ENCODE results near the gene PFDN5. TPM values are rescaled to one million over a fixed set of nuclear protein-coding genes. Genes with fewer than 3 reads are reported as not detected.
"Not testable (repeated sequence)": the region's sequence is repeated elsewhere in the genome, so short reads cannot be mapped to it uniquely, and the experiment has no call there.

PFDN5 gene
- total RNA-seq, 2 experiments from 2014 or later = 292 to 307 TPM

DNA sequence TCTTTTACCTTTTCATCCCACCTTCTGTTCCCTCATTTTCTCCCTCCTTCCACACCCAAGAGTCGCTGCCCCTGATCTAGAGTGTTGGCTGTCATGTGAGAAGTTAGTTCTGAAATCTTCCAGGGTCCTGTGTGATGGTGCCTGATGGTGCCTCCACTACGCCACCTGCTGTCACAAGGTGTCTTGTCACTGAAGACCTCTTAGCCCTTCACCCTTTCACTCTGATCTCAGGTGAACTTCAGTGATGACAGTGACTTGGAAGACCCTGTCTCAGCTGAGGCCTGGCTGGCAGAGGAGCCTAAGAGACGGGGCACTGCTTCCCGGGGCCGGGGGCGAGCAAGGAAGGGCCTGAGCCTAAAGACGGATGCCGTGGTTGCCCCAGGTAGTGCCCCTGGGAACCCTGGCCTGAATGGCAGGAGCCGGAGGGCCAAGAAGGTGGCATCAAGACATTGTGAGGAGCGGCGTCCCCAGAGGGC is 7.6 kb upstream of the PFDN5 start:
- Mint-ChIP-seq H3K36me3 (ENCODE audit: low read depth) (peaks cover 71% of the 10 kb centered on the region), H3K4me3 (no peak overlapping the region), H3K27ac (peak overlapping the region; percentile 22), H3K4me1 (ENCODE audit: low read depth) (peaks cover 4% of the 10 kb centered on the region), H3K9me3 (ENCODE audit: insufficient read depth) (no peaks in the 10 kb centered on the region), H3K27me3 (ENCODE audit: low read depth) (no peaks in the 10 kb centered on the region)
- CTCF ChIA-PET = interaction anchor here (0.6 to 13.8 kb wide), 13 partner anchors 11 to 222 kb away, joined by 3 to 192 read pairs (median 4); partner anchors contain the start of genes AAAS, ESPL1, ITGB7 and MYG1
- peak; percentile 86 for ATAC-seq
- POLR2A ChIA-PET = no interaction called here
- DNase-seq = peak; percentile 74

DNA sequence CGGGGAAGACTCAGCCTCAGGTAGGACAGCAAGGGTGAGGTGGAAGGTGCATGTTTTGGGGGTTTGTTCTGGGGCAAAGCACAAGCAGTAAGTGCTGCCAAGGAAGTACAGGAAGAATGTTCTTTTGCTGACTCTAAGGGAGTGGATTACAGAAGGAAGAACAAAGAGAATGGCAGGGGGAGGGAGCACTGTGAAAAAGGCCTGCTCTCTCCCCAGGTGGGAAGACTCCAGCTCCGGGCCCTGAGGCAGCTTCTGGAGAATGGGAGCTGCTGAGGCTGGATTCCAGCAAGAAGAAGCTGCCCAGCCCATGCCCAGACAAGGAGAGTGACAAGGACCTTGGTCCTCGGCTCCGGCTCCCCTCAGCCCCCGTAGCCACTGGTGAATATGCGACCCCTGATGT is 7.0 kb upstream of the PFDN5 start:
- DNase-seq = no peak
- Mint-ChIP-seq H3K36me3 (ENCODE audit: low read depth) (peaks cover 71% of the 10 kb centered on the region), H3K9me3 (ENCODE audit: insufficient read depth) (no peaks in the 10 kb centered on the region), H3K27me3 (ENCODE audit: low read depth) (no peaks in the 10 kb centered on the region), H3K27ac (peak overlapping the region; percentile 22), H3K4me1 (ENCODE audit: low read depth) (peaks cover 4% of the 10 kb centered on the region), H3K4me3 (no peak overlapping the region)
- CTCF ChIA-PET = interaction anchor here (0.6 to 13.8 kb wide), 12 partner anchors 11 to 222 kb away, joined by 3 to 192 read pairs (median 5); partner anchors contain the start of genes AAAS, ESPL1, ITGB7 and MYG1
- POLR2A ChIA-PET = no interaction called here
- no peak for ATAC-seq

DNA sequence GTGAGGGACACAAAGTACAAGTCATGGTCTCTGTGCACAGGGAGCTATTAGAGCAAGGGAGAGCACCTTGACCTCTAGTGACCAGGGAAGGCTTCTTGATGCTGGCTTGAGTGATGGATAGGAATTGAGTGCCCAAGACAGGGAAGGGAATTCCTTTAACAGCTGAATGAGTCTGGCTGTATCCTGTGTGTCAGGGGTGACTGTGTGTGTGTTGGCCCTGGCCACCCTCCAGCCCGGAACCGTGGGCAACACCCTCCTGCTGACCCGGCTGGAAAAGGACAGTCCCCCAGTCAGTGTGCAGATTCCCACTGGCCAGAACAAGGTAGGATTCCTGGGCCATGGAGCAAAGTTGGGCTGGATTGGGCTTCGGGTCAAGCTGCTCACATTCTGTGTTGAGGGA is 5.5 kb upstream of the PFDN5 start:
- DNase-seq (no peak), ATAC-seq (no peak)
- Mint-ChIP-seq H3K9me3 (ENCODE audit: insufficient read depth) (no peaks in the 10 kb centered on the region), H3K4me1 (ENCODE audit: low read depth) (peaks cover 10% of the 10 kb centered on the region), H3K27me3 (ENCODE audit: low read depth) (no peaks in the 10 kb centered on the region), H3K27ac (no peak overlapping the region), H3K36me3 (ENCODE audit: low read depth) (peaks cover 72% of the 10 kb centered on the region), H3K4me3 (no peak overlapping the region)
- ChIA-PET POLR2A (interaction anchor here (0.9 to 1.5 kb wide), 4 partner anchors 10 to 81 kb away, joined by 3 to 6 read pairs (median 4); partner anchors contain the start of gene AAAS), CTCF (interaction anchor here (1.1 to 13.8 kb wide), 4 partner anchors 31 to 130 kb away, joined by 4 to 192 read pairs (median 14); partner anchors contain the start of genes AAAS and ITGB7)

DNA sequence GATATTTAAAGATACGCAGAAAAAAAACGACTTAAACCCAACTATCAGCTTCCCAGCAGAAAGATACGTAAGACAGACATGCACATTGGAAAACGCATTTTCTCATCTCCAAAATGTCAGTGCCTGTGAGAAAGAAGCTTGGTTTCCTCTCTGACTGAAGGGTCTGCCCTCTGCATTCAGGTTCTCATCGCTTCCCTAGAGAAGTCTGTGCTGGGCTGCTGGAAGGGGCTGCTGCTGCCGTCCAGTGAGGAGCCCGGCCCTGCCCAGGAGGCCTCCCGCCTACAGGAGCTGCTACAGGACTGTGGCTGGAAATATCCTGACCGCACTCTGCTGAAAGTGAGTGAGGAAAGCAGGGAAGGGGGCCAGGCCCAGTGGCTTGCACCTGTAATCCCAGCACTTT is 4.7 kb upstream of the PFDN5 start:
- Mint-ChIP-seq H3K9me3 (ENCODE audit: insufficient read depth) (no peaks in the 10 kb centered on the region), H3K4me3 (no peak overlapping the region), H3K27ac (no peak overlapping the region), H3K4me1 (ENCODE audit: low read depth) (peaks cover 16% of the 10 kb centered on the region), H3K27me3 (ENCODE audit: low read depth) (no peaks in the 10 kb centered on the region), H3K36me3 (ENCODE audit: low read depth) (peaks cover 77% of the 10 kb centered on the region)
- ChIA-PET POLR2A (interaction anchor here (0.9 to 1.7 kb wide), 4 partner anchors 21 to 82 kb away, joined by 3 to 6 read pairs (median 4); partner anchors contain the start of gene AAAS), CTCF (interaction anchor here (1.0 to 13.8 kb wide), 4 partner anchors 12 to 131 kb away, joined by 4 to 192 read pairs (median 6); partner anchors contain the start of genes AAAS and ITGB7)
- ATAC-seq = no peak
- no peak for DNase-seq

DNA sequence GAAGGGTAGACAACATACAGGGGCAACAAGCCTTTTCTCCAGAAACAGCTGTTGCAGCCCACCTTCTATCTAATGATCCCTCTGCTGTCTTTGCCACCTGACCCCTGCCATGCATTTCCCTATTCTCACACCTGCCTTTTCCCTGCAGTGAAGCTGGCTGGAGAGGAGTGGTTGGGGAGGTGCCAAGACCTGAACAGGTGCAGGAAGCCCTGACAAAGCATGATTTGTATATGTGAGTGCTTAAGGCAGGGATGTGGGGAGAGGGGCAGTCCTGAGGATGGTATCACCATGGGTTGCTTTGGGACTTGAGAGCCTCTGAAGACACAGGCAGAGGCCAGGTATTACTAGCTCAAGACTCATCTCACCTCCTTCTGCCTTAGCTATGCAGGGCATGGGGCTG is 2.9 kb upstream of the PFDN5 start:
- Mint-ChIP-seq H3K4me1 (ENCODE audit: low read depth) (peaks cover 24% of the 10 kb centered on the region), H3K36me3 (ENCODE audit: low read depth) (peaks cover 77% of the 10 kb centered on the region), H3K27me3 (ENCODE audit: low read depth) (no peaks in the 10 kb centered on the region), H3K4me3 (no peak overlapping the region), H3K27ac (no peak overlapping the region), H3K9me3 (ENCODE audit: insufficient read depth) (no peaks in the 10 kb centered on the region)
- ChIA-PET CTCF (interaction anchor here (0.8 to 13.8 kb wide), 4 partner anchors 29 to 90 kb away, joined by 3 to 192 read pairs (median 8); partner anchors contain the start of genes AAAS and ITGB7), POLR2A (interaction anchor here (0.7 to 0.8 kb wide), 2 partner anchors 9 to 76 kb away, joined by 3 read pairs; no protein-coding TSS in a partner anchor)
- DNase-seq = no peak
- ATAC-seq = no peak

DNA sequence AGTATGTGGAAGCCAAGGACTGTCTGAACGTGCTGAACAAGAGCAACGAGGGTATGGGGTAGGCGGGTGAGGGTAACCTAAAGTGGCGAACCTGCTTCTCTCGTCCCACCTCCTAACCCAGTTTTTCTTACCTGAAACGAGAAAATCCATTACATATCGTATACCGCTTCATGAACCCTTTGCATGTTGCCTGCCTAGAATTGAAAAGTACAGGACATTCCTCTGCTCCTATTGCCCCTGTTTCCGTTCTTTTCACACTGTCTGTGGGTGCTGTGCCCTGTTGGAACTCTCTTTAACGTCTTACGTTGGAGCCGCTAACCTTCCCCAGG is 513 bp downstream of the PFDN5 start:
- Mint-ChIP-seq H3K27ac (peak overlapping the region; percentile 92), H3K36me3 (ENCODE audit: low read depth) (peaks cover 74% of the 10 kb centered on the region), H3K27me3 (ENCODE audit: low read depth) (no peaks in the 10 kb centered on the region), H3K4me1 (ENCODE audit: low read depth) (peaks cover 46% of the 10 kb centered on the region), H3K4me3 (peak overlapping the region; percentile 97), H3K9me3 (ENCODE audit: insufficient read depth) (no peaks in the 10 kb centered on the region)
- no peak for ATAC-seq
- DNase-seq = no peak
- ChIA-PET POLR2A (interaction anchor here (0.6 to 2.6 kb wide), 14 partner anchors 8 to 290 kb away, joined by 3 to 24 read pairs (median 3); partner anchors contain the start of genes AAAS, ESPL1 and TARBP2), CTCF (interaction anchor here (0.7 to 13.8 kb wide), 7 partner anchors 25 to 230 kb away, joined by 3 to 204 read pairs (median 12); partner anchors contain the start of genes AAAS, ESPL1 and ITGB7)

GRCh38 chr12:53297106-53297505 is 1.8 kb downstream of the PFDN5 start:
- peaks cover 57% of the 10 kb centered on the region for H3K4me1 Mint-ChIP-seq (ENCODE audit: low read depth)
- H3K36me3 Mint-ChIP-seq (ENCODE audit: low read depth) = peaks cover 74% of the 10 kb centered on the region
- peak overlapping the region; percentile 31 for H3K27ac Mint-ChIP-seq

GRCh38 chr12:53298164-53298563 is 2.8 kb downstream of the PFDN5 start:
- Mint-ChIP-seq H3K4me3 (no peak overlapping the region), H3K27ac (no peak overlapping the region), H3K27me3 (ENCODE audit: low read depth) (no peaks in the 10 kb centered on the region), H3K4me1 (ENCODE audit: low read depth) (peaks cover 68% of the 10 kb centered on the region), H3K36me3 (ENCODE audit: low read depth) (peaks cover 76% of the 10 kb centered on the region), H3K9me3 (ENCODE audit: insufficient read depth) (no peaks in the 10 kb centered on the region)
- ChIA-PET CTCF (interaction anchor here (0.9 to 13.8 kb wide), 7 partner anchors 10 to 139 kb away, joined by 3 to 204 read pairs (median 4); partner anchors contain the start of genes AAAS, ITGB7 and SP1), POLR2A (interaction anchor here (0.6 to 3.3 kb wide), 3 partner anchors 23 to 121 kb away, joined by 3 to 14 read pairs (median 3); partner anchors contain the start of genes AAAS and ESPL1)
- ATAC-seq (no peak), DNase-seq (no peak)

More at GRCh38 chr12:53297106-53297505, 1.8 kb downstream of the PFDN5 start:
- ChIA-PET CTCF (interaction anchor here (1.1 to 13.8 kb wide), 5 partner anchors 24 to 138 kb away, joined by 3 to 204 read pairs (median 7); partner anchors contain the start of genes AAAS and ITGB7), POLR2A (interaction anchor here (3.3 kb wide), 1 partner anchor 30 kb away, joined by 14 read pairs; the partner anchor contains the start of gene ESPL1)
- not testable (repeated sequence) for H3K9me3 Mint-ChIP-seq (ENCODE audit: insufficient read depth); DNase-seq; ATAC-seq; H3K4me3 Mint-ChIP-seq; H3K27me3 Mint-ChIP-seq (ENCODE audit: low read depth)

- DNase-seq = peak; percentile 59
- peak; percentile 24 for ATAC-seq
These were observed 3.7 kb downstream of the PFDN5 start for GRCh38 chr12:53299101-53299453.

GRCh38 chr12:53299454-53300180 is 4.3 kb downstream of the PFDN5 start, which contains the start of gene MYG1:
MYG1 (plus strand) TSS chr12:53299695; CDS start chr12:53299738, 43 bp downstream.
- Mint-ChIP-seq H3K4me1 (ENCODE audit: low read depth) (peaks cover 68% of the 10 kb centered on the region), H3K36me3 (ENCODE audit: low read depth) (peaks cover 67% of the 10 kb centered on the region), H3K4me3 (peak within 1 kb of the TSS; percentile 85), H3K27ac (peak within 1 kb of the TSS; percentile 83), H3K27me3 (ENCODE audit: low read depth) (no peaks in the 10 kb centered on the region), H3K9me3 (ENCODE audit: insufficient read depth) (no peaks in the 10 kb centered on the region)
- POLR2A ChIA-PET = interaction anchor here (0.7 to 3.3 kb wide), 9 partner anchors 8 to 140 kb away, joined by 3 to 14 read pairs (median 4); partner anchors contain the start of genes AAAS, CSAD, ESPL1 and ZNF740
- DNase-seq (peak; percentile 93), ATAC-seq (peak; percentile 68)
- CTCF ChIA-PET = interaction anchor here (0.7 to 13.8 kb wide), 7 partner anchors 11 to 154 kb away, joined by 3 to 204 read pairs (median 4); partner anchors contain the start of genes AAAS, ESPL1 and ITGB7

More at GRCh38 chr12:53299101-53299453, 3.7 kb downstream of the PFDN5 start:
- H3K27ac Mint-ChIP-seq = peak overlapping the region; percentile 83
- no peaks in the 10 kb centered on the region for H3K27me3 Mint-ChIP-seq (ENCODE audit: low read depth)
- peak overlapping the region; percentile 85 for H3K4me3 Mint-ChIP-seq
- no peaks in the 10 kb centered on the region for H3K9me3 Mint-ChIP-seq (ENCODE audit: insufficient read depth)
- H3K36me3 Mint-ChIP-seq (ENCODE audit: low read depth) = peaks cover 72% of the 10 kb centered on the region
- peaks cover 72% of the 10 kb centered on the region for H3K4me1 Mint-ChIP-seq (ENCODE audit: low read depth)
- ChIA-PET POLR2A (interaction anchor here (0.7 to 3.3 kb wide), 9 partner anchors 9 to 139 kb away, joined by 3 to 14 read pairs (median 4); partner anchors contain the start of genes AAAS, CSAD, ESPL1 and ZNF740), CTCF (interaction anchor here (0.7 to 13.8 kb wide), 8 partner anchors 11 to 155 kb away, joined by 3 to 204 read pairs (median 6); partner anchors contain the start of genes AAAS, ESPL1 and ITGB7)

- DNase-seq = no peak
- H3K27ac Mint-ChIP-seq = peak overlapping the region; percentile 83
- ChIA-PET CTCF (interaction anchor here (1.3 to 13.8 kb wide), 3 partner anchors 21 to 88 kb away, joined by 11 to 204 read pairs (median 192); partner anchors contain the start of genes AAAS, ESPL1 and ITGB7), POLR2A (interaction anchor here (1.1 to 3.3 kb wide), 5 partner anchors 10 to 141 kb away, joined by 3 to 14 read pairs (median 9); partner anchors contain the start of genes AAAS and ESPL1)
- peaks cover 62% of the 10 kb centered on the region for H3K4me1 Mint-ChIP-seq (ENCODE audit: low read depth)
- no peak for ATAC-seq
- H3K36me3 Mint-ChIP-seq (ENCODE audit: low read depth) = peaks cover 63% of the 10 kb centered on the region
- no peaks in the 10 kb centered on the region for H3K27me3 Mint-ChIP-seq (ENCODE audit: low read depth)
- no peaks in the 10 kb centered on the region for H3K9me3 Mint-ChIP-seq (ENCODE audit: insufficient read depth)
- peak overlapping the region; percentile 85 for H3K4me3 Mint-ChIP-seq
These were observed 4.8 kb downstream of the PFDN5 start for GRCh38 chr12:53300187-53300586.

Data from activated CD8-positive, alpha-beta T cell treated with anti-CD3 and anti-CD28 coated beads, Interleukin-2, amount 10 ng/mL, durations not matched to agents 7 days and 5 days (primary cell).